DMS114 treated with DMSO at 0.1 percent for 48 hours (cell line): ENCODE data around the gene RHOF.
"Not testable (repeated sequence)": the region's sequence is repeated elsewhere in the genome, so short reads cannot be mapped to it uniquely, and the experiment has no call there.

Experiments used
- DNase-seq: peaks from one replicate; lab custom pipeline; 2025; ENCODE audit not compliant: unreplicated experiment; lab: John Stamatoyannopoulos, UW

The RHOF gene

GRCh38 chr12:121750507-121750955, 43.0 kb downstream of the RHOF start:
- no peak for DNase-seq

DNA sequence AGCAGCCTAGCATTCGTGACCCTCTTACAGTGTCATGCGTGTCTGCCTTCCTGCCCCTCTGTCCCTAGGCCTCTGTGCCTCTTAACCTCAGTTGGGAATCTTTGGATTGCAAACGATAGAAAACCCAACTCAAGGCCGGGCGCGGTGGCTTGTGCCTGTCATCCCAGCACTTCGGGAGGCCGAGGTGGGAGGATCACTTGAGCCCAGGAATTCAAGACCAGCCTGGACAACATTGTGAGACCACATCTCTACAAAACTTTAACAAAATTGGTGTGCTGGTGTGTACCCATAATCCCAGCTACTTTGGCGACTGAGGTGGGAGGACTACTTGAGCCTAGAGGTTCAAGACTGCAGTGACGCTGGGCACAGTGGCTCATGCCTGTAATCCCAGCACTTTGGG, 44.2 kb downstream of the RHOF start:
- DNase-seq, result no peak

DNA sequence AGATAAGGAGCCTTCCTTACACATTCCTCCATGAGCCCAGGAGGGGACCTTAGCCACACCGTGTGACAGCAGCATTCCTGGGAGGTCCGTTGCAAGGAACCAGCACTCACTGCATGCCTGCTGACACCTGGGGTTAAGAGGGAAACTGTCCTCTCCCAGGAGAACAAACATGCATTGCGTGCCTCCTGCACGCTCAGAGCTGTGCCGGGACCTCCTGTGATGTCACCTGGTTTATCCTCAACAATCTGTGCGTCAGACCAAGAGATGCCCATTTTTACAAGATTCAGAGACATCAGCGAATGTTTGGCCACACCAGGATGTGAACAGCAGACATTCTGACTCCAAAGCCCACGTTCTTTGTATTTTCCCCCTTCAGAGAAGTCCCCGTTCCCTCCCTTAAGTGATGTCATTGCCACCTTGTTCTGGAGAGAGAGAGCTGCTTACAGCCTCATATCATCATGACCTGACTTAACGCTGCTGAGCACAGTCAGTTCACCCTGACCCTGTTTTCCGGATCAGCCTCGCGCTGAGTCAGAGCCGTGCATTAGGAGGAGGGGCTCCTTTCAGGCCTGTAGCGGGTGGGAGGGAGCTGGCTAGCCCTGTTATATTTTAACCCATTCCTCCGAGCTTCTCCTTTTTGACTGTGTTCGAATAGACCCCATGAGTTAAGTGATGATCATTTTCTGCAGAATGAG, 44.8 kb downstream of the RHOF start:
- DNase-seq, result peak; percentile 74

DNA sequence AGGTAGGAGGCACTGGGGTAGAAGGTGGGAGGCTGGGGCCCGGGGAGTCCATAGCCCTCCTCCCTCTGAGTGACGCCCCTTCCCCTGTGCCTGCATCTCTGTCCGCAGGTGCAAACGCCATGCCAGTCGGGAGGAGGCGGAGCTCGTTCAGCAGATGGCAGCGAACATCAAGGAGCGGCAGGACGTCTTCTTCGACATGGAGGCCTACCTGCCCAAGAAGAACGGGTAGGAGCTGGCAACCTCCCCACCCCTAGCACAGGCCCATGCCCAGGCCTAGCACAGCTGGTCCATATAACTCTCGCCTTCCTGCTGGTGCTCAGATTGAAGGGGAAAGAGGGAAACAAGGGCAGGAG, 45.3 kb downstream of the RHOF start:
- DNase-seq, result no peak

- not testable (repeated sequence) for DNase-seq
Measured at GRCh38 chr12:121745545-121745944, 47.9 kb downstream of the RHOF start.

DNA sequence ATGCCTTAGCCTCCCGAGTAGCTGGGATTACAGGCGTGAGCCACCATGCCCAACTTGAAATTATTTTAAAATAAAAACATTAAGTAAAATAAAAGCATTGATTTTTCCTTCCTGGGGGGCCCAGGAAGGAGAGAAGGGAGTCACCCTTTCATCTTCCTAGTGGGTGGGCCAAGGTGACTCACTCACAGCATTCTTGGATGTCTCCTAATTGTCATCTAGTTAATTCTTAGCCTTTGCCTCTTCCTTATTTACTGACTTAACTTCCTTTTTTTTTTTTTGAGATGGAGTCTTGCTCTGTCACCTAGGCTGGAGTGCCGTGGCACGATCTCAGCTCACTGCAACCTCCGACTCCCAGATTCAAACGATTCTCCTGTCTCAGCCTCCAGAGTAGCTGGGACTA, 51.7 kb downstream of the RHOF start:
- no peak for DNase-seq

- DNase-seq, result no peak
Measured at GRCh38 chr12:121740847-121741246, 52.6 kb downstream of the RHOF start.

GRCh38 chr12:121738340-121738858, 55.1 kb downstream of the RHOF start:
- DNase-seq, result no peak

GRCh38 chr12:121733849-121734248, 59.6 kb downstream of the RHOF start:
- no peak for DNase-seq

- no peak for DNase-seq
Measured at GRCh38 chr12:121731473-121731872, 62.0 kb downstream of the RHOF start.

GRCh38 chr12:121729021-121729420, 64.5 kb downstream of the RHOF start:
- no peak for DNase-seq
